Neural cell (in vitro differentiated cells): Measurements from ENCODE around the gene ARHGEF12. TPM values are rescaled to one million over a fixed set of nuclear protein-coding genes. Genes with fewer than 3 reads are reported as not detected.

Experiments used
- H2AFZ ChIP-seq: fragments of 200-600, 300-800 bp; sonication (generic), shearing (Covaris generic); 2 replicates; pipeline ENCODE4 v1.6.0; 2014; ENCODE audit warnings: low read depth, mild to moderate bottlenecking, antibody characterized with exemption, low read length, moderate library complexity
- H3F3A ChIP-seq: fragments of 200-600 bp; shearing (Covaris generic); 2 replicates; pipeline ENCODE4 v1.6.1; 2016; ENCODE audit warnings: mild to moderate bottlenecking, moderate library complexity, mixed read lengths, antibody characterized with exemption, low read length; ENCODE audit not compliant: insufficient read depth, poor library complexity, severe bottlenecking
- H3K27ac ChIP-seq: fragments of 200-600, 300-800 bp; sonication (generic), shearing (Covaris generic); 2 replicates; pipeline ENCODE4 v1.5.1; 2014; ENCODE audit warnings: mild to moderate bottlenecking, low read length, moderate library complexity
- H3K27me3 ChIP-seq: fragments of 300-800, 200-600 bp; sonication (generic), shearing (Covaris generic); 2 replicates; pipeline ENCODE4 v1.6.0; 2014; ENCODE audit warnings: mild to moderate bottlenecking, low read depth, low read length, moderate library complexity; ENCODE audit not compliant: insufficient read depth
- H3K36me3 ChIP-seq: fragments of 300-800, 200-600 bp; sonication (generic), shearing (Covaris generic); 2 replicates; pipeline ENCODE4 v1.5.1; 2014; ENCODE audit warnings: mild to moderate bottlenecking, antibody characterized with exemption, low read length, moderate library complexity; ENCODE audit not compliant: insufficient read depth
- H3K4me2 ChIP-seq: fragments of 300-800, 200-600 bp; sonication (generic), shearing (Covaris generic); 2 replicates; pipeline ENCODE4 v1.6.0; 2014; ENCODE audit warnings: mild to moderate bottlenecking, low read length
- H3K4me3 ChIP-seq: fragments of 300-800, 200-600 bp; sonication (generic), shearing (Covaris generic); 2 replicates; pipeline ENCODE4 v1.5.1; 2014; ENCODE audit warnings: mild to moderate bottlenecking, low read length, moderate library complexity
- H3K79me2 ChIP-seq: fragments of 200-600 bp; shearing (Covaris generic); replicated peaks from 2 replicates; pipeline ENCODE4 v1.6.0; 2014; ENCODE audit warnings: mild to moderate bottlenecking, low read length, moderate library complexity; ENCODE audit not compliant: insufficient read depth
- H3K9ac ChIP-seq: fragments of 300-800, 200-600 bp; sonication (generic), shearing (Covaris generic); 2 replicates; pipeline ENCODE4 v1.6.1; 2016; ENCODE audit warnings: mild to moderate bottlenecking, low read length, mixed read lengths
- H3K9me2 ChIP-seq: fragments of 200-600 bp; shearing (Covaris generic); 2 replicates; pipeline ENCODE4 v1.6.1; 2016; ENCODE audit warnings: mild to moderate bottlenecking, low read length, mixed read lengths; ENCODE audit not compliant: insufficient read depth
- H3K9me3 ChIP-seq: fragments of 200-600, 300-800 bp; sonication (generic), shearing (Covaris generic); 2 replicates; pipeline ENCODE4 v1.6.1; 2016; ENCODE audit warnings: mild to moderate bottlenecking, mixed run types, low read length, moderate library complexity, mixed read lengths
- H4K20me1 ChIP-seq: fragments of 200-600 bp; shearing (Covaris generic); 2 replicates; pipeline ENCODE4 v1.6.1; 2016; ENCODE audit warnings: mild to moderate bottlenecking, mixed run types; ENCODE audit not compliant: insufficient read depth
- CTCF ChIP-seq: fragments of 450-650 bp; IDR thresholded peaks from 2 replicates; pipeline ENCODE4 v1.5.1; 2014; ENCODE audit warnings: antibody characterized with exemption, mild to moderate bottlenecking, moderate library complexity; ENCODE audit not compliant: poor library complexity, severe bottlenecking
- EP300 ChIP-seq: fragments of 450-650 bp; conservative IDR thresholded peaks from 2 replicates; pipeline ENCODE4 v1.6.1; 2014; ENCODE audit warnings: antibody characterized with exemption, mild to moderate bottlenecking, moderate library complexity; ENCODE audit not compliant: poor library complexity, severe bottlenecking
- EZH2 ChIP-seq: fragments of 200-600, 300-800 bp; shearing (Covaris generic), sonication (generic); IDR thresholded peaks from 2 replicates; pipeline ENCODE4 v1.6.1; 2014; ENCODE audit warnings: antibody characterized with exemption, low read length, borderline replicate concordance, mild to moderate bottlenecking; ENCODE audit not compliant: insufficient read depth, poor library complexity, severe bottlenecking
- MXI1 ChIP-seq: fragments of 450-650 bp; conservative IDR thresholded peaks from 2 replicates; pipeline ENCODE4 v1.6.1; 2014; ENCODE audit warnings: antibody characterized with exemption, mild to moderate bottlenecking; ENCODE audit not compliant: poor library complexity, severe bottlenecking
- POLR2AphosphoS5 ChIP-seq: IDR thresholded peaks from 2 replicates; pipeline ENCODE4 v1.6.1; 2012
- RAD21 ChIP-seq: fragments of 450-650 bp; conservative IDR thresholded peaks from 2 replicates; pipeline ENCODE4 v1.6.1; 2014; ENCODE audit warnings: antibody characterized with exemption, mild to moderate bottlenecking, moderate library complexity
- REST ChIP-seq: IDR thresholded peaks from 2 replicates; pipeline ENCODE4 v1.6.1; 2012; ENCODE audit warnings: borderline replicate concordance
- SMC3 ChIP-seq: fragments of 450-650 bp; conservative IDR thresholded peaks from 2 replicates; pipeline ENCODE4 v1.6.1; 2014; ENCODE audit warnings: antibody characterized with exemption, mild to moderate bottlenecking, moderate library complexity; ENCODE audit not compliant: poor library complexity
- TAF1 ChIP-seq: IDR thresholded peaks from 2 replicates; pipeline ENCODE4 v1.6.1; 2012; ENCODE audit warnings: low read depth
- polyA plus RNA-seq: library from polyadenylated mRNA; depleted of rRNA; stranded (reverse); fragments of >200 nt; gene quantifications from 2 replicates; pipeline ENCODE4 v1.2.3, GENCODE V29; 2014

Gene ARHGEF12
- polyA plus RNA-seq, 1 donor from 2014 or later = 93.4 TPM

- H3K4me3 ChIP-seq = no peak overlapping the region
- no peaks in the 10 kb centered on the region for H3F3A ChIP-seq
- no peak overlapping the region for H3K27ac ChIP-seq
- no peaks in the 10 kb centered on the region for H3K36me3 ChIP-seq
- no peaks in the 10 kb centered on the region for H4K20me1 ChIP-seq
- H3K27me3 ChIP-seq = no peaks in the 10 kb centered on the region
- TF ChIP-seq TAF1 = no peak
- H3K4me2 ChIP-seq = no peak overlapping the region
- no peaks in the 10 kb centered on the region for H3K79me2 ChIP-seq
- no peak overlapping the region for H3K9ac ChIP-seq
- no peaks in the 10 kb centered on the region for H3K9me3 ChIP-seq
- no peaks in the 10 kb centered on the region for H3K9me2 ChIP-seq
- no peak overlapping the region for H2AFZ ChIP-seq
Measured at GRCh38 chr11:120499088-120499487, 162.9 kb downstream of the ARHGEF12 start.

GRCh38 chr11:120499859-120500258 is 163.6 kb downstream of the ARHGEF12 start:
- no peak for TF ChIP-seq REST
- TF ChIP-seq POLR2AphosphoS5 = no peak
- TF ChIP-seq CTCF = no peak
- TF ChIP-seq RAD21 = no peak
- no peak for TF ChIP-seq EP300
- no peak for TF ChIP-seq EZH2
- no peak for TF ChIP-seq TAF1
- TF ChIP-seq MXI1 = no peak
- TF ChIP-seq SMC3 = no peak
- no peak overlapping the region for H3K27ac ChIP-seq
- no peak overlapping the region for H2AFZ ChIP-seq
- no peaks in the 10 kb centered on the region for H3K9me3 ChIP-seq
- no peaks in the 10 kb centered on the region for H4K20me1 ChIP-seq
- no peaks in the 10 kb centered on the region for H3K9me2 ChIP-seq
- H3F3A ChIP-seq = no peaks in the 10 kb centered on the region
- no peaks in the 10 kb centered on the region for H3K36me3 ChIP-seq
- no peaks in the 10 kb centered on the region for H3K27me3 ChIP-seq
- H3K4me3 ChIP-seq = no peak overlapping the region
- H3K4me2 ChIP-seq = no peak overlapping the region
- no peaks in the 10 kb centered on the region for H3K79me2 ChIP-seq
- no peak overlapping the region for H3K9ac ChIP-seq

GRCh38 chr11:120500414-120501071 is 164.3 kb downstream of the ARHGEF12 start:
- TF ChIP-seq EP300 = no peak
- no peak for TF ChIP-seq REST
- no peak for TF ChIP-seq RAD21
- no peak for TF ChIP-seq MXI1
- TF ChIP-seq POLR2AphosphoS5 = no peak
- no peak for TF ChIP-seq TAF1
- no peak for TF ChIP-seq SMC3
- no peak for TF ChIP-seq EZH2
- no peak for TF ChIP-seq CTCF
- Histone ChIP-seq H3K4me2 (no peak overlapping the region), H4K20me1 (no peaks in the 10 kb centered on the region), H3K27ac (no peak overlapping the region), H3K9me3 (no peaks in the 10 kb centered on the region), H3K9ac (no peak overlapping the region), H3F3A (no peaks in the 10 kb centered on the region), H3K4me3 (no peak overlapping the region), H3K9me2 (no peaks in the 10 kb centered on the region), H2AFZ (no peak overlapping the region), H3K79me2 (no peaks in the 10 kb centered on the region), H3K27me3 (no peaks in the 10 kb centered on the region), H3K36me3 (no peaks in the 10 kb centered on the region)
